Middle frontal gyrus (tissue), 1 donor: ENCODE data around the gene BBS1.

Source experiments
- DNase-seq: peaks from one replicate; pipeline ENCODE4 v3.0.0-alpha.2; 2015; ENCODE audit warnings: low spot score; ENCODE audit errors: extremely low spot score

BBS1 gene

GRCh38 chr11:66549696-66550095 is 39.3 kb downstream of the BBS1 start:
- DNase-seq: no peak

- DNase-seq: no peak
Measured at GRCh38 chr11:66550887-66551286, 40.5 kb downstream of the BBS1 start.

- no peak for DNase-seq
Measured at GRCh38 chr11:66554602-66555001, 44.2 kb downstream of the BBS1 start.

- no peak for DNase-seq
Measured at GRCh38 chr11:66555416-66555815, 45.0 kb downstream of the BBS1 start.

GRCh38 chr11:66556086-66556485 is 45.7 kb downstream of the BBS1 start:
- no peak for DNase-seq

GRCh38 chr11:66557733-66558326 is 47.4 kb downstream of the BBS1 start:
- no peak for DNase-seq

GRCh38 chr11:66559142-66559865 is 48.9 kb downstream of the BBS1 start:
- no peak for DNase-seq

- no peak for DNase-seq
Measured at GRCh38 chr11:66559866-66560676, 49.6 kb downstream of the BBS1 start.

- no peak for DNase-seq
Measured at GRCh38 chr11:66561178-66561974, 50.9 kb downstream of the BBS1 start.

GRCh38 chr11:66561975-66562248 is 51.5 kb downstream of the BBS1 start:
- DNase-seq: no peak

- DNase-seq: no peak
Measured at GRCh38 chr11:66562275-66562674, 51.8 kb downstream of the BBS1 start.

- DNase-seq: no peak
Measured at GRCh38 chr11:66562907-66563583, 52.6 kb downstream of the BBS1 start.

GRCh38 chr11:66563832-66564231 is 53.4 kb downstream of the BBS1 start:
- no peak for DNase-seq

GRCh38 chr11:66564538-66564937 is 54.1 kb downstream of the BBS1 start:
- DNase-seq: no peak

GRCh38 chr11:66564984-66565383 is 54.5 kb downstream of the BBS1 start:
- no peak for DNase-seq

GRCh38 chr11:66566221-66566620 is 55.8 kb downstream of the BBS1 start:
- no peak for DNase-seq

- no peak for DNase-seq
Measured at GRCh38 chr11:66567787-66568123, 57.3 kb downstream of the BBS1 start.

GRCh38 chr11:66568124-66568916 is 57.9 kb downstream of the BBS1 start, which contains the start of gene CTSF:
TSS of gene CTSF (minus strand) at chr11:66568606. CDS start at chr11:66568486, 120 bp downstream.
- DNase-seq: peak; percentile 82

- no peak for DNase-seq
Measured at GRCh38 chr11:66569076-66569475, 58.6 kb downstream of the BBS1 start.

GRCh38 chr11:66570079-66570849 is 59.8 kb downstream of the BBS1 start:
- no peak for DNase-seq
